ENCODE measurements around the gene PASK.

DNA sequence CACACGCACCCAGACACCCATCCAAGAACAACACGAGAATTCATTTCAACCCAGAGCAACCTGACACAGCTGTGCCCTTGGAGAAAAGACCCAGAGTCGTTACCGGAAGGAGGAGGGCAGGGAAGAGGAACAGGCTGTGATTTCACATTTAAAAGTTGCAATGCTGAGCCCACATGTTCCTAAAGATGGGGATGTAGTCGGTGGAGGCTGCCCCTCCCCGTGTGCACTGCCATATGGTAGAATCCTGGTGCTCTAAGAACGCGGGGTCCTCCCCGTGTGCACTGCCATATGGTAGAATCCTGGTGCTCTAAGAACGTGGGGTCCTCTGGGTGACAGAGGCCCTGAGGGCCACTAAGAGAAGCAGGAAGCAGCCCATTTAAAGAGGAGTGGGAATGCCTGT is 58.1 kb downstream of the PASK start:
- no peak for TF ChIP-seq CTCF (IDR thresholded peaks at IDR 0.05)
- TF ChIP-seq POLR2A (IDR thresholded peaks at IDR 0.05): no peak
